IMR-90 (cell line): Measurements from ENCODE around the gene HVCN1. TPM values are rescaled to one million over a fixed set of nuclear protein-coding genes. Genes with fewer than 3 reads are reported as not detected.

Experiments
- ATAC-seq: fragments of 200-7000 bp; cut with Tn5 transposase; 2 replicates; pipeline ENCODE4 v1.9.1; 2020; ENCODE audit warnings: low read depth, mild to moderate bottlenecking, moderate library complexity
- BruUV-seq: library from RNA; stranded (reverse); fragments of 400-500 nt; replicated peaks from 2 replicates; lab custom pipeline; 2021; lab: Mats Ljungman, UMichigan
- CTCF ChIA-PET: fragments of 300-600 bp; formaldehyde crosslinking; extraction: SDS; loops from one replicate; lab custom pipeline; 2021; ENCODE audit warnings: antibody characterized with exemption; lab: Yijun Ruan, JAX
- POLR2A ChIA-PET: fragments of 300-600 bp; sonication (Branson Sonifier 250); formaldehyde crosslinking; loops from one replicate; lab custom pipeline; 2022; ENCODE audit warnings: antibody characterized with exemption; ENCODE audit not compliant: unreplicated experiment; lab: Charles Lee
- DNase-seq: peaks from one replicate; pipeline ENCODE4 v3.0.0; 2013
- H2AFZ ChIP-seq: replicated peaks from 2 replicates; pipeline ENCODE3; 2013; ENCODE audit warnings: low read length, mild to moderate bottlenecking; ENCODE audit not compliant: poor library complexity
- H2AK5ac ChIP-seq: 2 replicates; pipeline ENCODE4 v1.6.1; 2013; ENCODE audit warnings: low read depth, low read length, inconsistent platforms
- H2AK9ac ChIP-seq: replicated peaks from 2 replicates; pipeline ENCODE3; 2013; ENCODE audit warnings: mild to moderate bottlenecking, low read depth, low read length, moderate library complexity; ENCODE audit not compliant: poor library complexity
- H2BK120ac ChIP-seq: 2 replicates; pipeline ENCODE4 v1.6.1; 2013; ENCODE audit warnings: low read depth, low read length, inconsistent platforms
- H2BK15ac ChIP-seq: 3 replicates; pipeline ENCODE4 v1.6.1; 2013; ENCODE audit warnings: low read depth, low read length, inconsistent platforms
- H2BK20ac ChIP-seq: 2 replicates; pipeline ENCODE4 v1.6.1; 2013; ENCODE audit warnings: low read depth, mild to moderate bottlenecking, inconsistent platforms, low read length, moderate library complexity
- H2BK5ac ChIP-seq: 2 replicates; pipeline ENCODE4 v1.6.1; 2013; ENCODE audit warnings: mild to moderate bottlenecking, low read depth, low read length, inconsistent platforms; ENCODE audit not compliant: poor library complexity, severe bottlenecking
- H3K14ac ChIP-seq: replicated peaks from 2 replicates; pipeline ENCODE4 v1.6.1; 2013; ENCODE audit warnings: low read depth, low read length, inconsistent platforms
- H3K18ac ChIP-seq: 2 replicates; pipeline ENCODE4 v1.6.1; 2013; ENCODE audit warnings: low read depth, low read length, control low read depth
- H3K23ac ChIP-seq: 2 replicates; pipeline ENCODE4 v1.6.1; 2013; ENCODE audit warnings: low read depth, low read length, inconsistent platforms
- H3K27ac ChIP-seq: 2 replicates; pipeline ENCODE4 v1.5.1; 2013; ENCODE audit warnings: mild to moderate bottlenecking, control low read depth, low read length; ENCODE audit not compliant: insufficient read depth
- H3K27me3 ChIP-seq: 2 replicates; pipeline ENCODE4 v1.6.1; 2013; ENCODE audit warnings: low read length; ENCODE audit not compliant: control insufficient read depth, insufficient read depth
- H3K36me3 ChIP-seq: 2 replicates; pipeline ENCODE4 v1.6.1; 2013; ENCODE audit warnings: low read length, mixed read lengths; ENCODE audit not compliant: control insufficient read depth, insufficient read depth
- H3K4ac ChIP-seq: 2 replicates; pipeline ENCODE4 v1.6.1; 2013; ENCODE audit warnings: low read depth, low read length, inconsistent platforms
- H3K4me1 ChIP-seq: 2 replicates; pipeline ENCODE4 v1.6.1; 2013; ENCODE audit warnings: low read length, mixed read lengths; ENCODE audit not compliant: control insufficient read depth, insufficient read depth
- H3K4me2 ChIP-seq: 2 replicates; pipeline ENCODE4 v1.6.1; 2013; ENCODE audit warnings: low read depth, mild to moderate bottlenecking, control low read depth, low read length, moderate library complexity
- H3K4me3 ChIP-seq: 2 replicates; pipeline ENCODE4 v1.5.1; 2013; ENCODE audit warnings: low read depth, mild to moderate bottlenecking, control low read depth, low read length, moderate library complexity; ENCODE audit not compliant: insufficient read depth
- H3K56ac ChIP-seq: 2 replicates; pipeline ENCODE4 v1.6.1; 2013; ENCODE audit warnings: low read length, inconsistent platforms; ENCODE audit not compliant: insufficient read depth; ENCODE audit errors: extremely low read depth
- H3K79me1 ChIP-seq, 2 experiments: 2 replicates each; pipeline ENCODE4 v1.6.1; 2013; ENCODE audit warnings: low read length in 2 of 2, inconsistent platforms in 1 of 2, low read depth in 1 of 2
- H3K9ac ChIP-seq: 2 replicates; pipeline ENCODE4 v1.6.1; 2013; ENCODE audit warnings: low read depth, low read length, control low read depth
- H3K9me1 ChIP-seq: 2 replicates; pipeline ENCODE4 v1.6.1; 2013; ENCODE audit warnings: low read length, inconsistent platforms; ENCODE audit not compliant: insufficient read depth
- H3K9me3 ChIP-seq: 2 replicates; pipeline ENCODE4 v1.6.1; 2013; ENCODE audit warnings: low read length; ENCODE audit not compliant: control insufficient read depth, insufficient read depth
- H4K20me1 ChIP-seq: 2 replicates; pipeline ENCODE4 v1.6.1; 2013; ENCODE audit warnings: low read length, inconsistent platforms; ENCODE audit not compliant: insufficient read depth
- H4K5ac ChIP-seq: 2 replicates; pipeline ENCODE4 v1.6.1; 2013; ENCODE audit warnings: mild to moderate bottlenecking, low read depth, low read length, control low read depth
- H4K8ac ChIP-seq, 2 experiments: 2 replicates each; pipeline ENCODE4 v1.6.1; 2013; ENCODE audit warnings: low read depth in 2 of 2, low read length in 2 of 2, control low read depth in 1 of 2, inconsistent platforms in 1 of 2
- H4K91ac ChIP-seq: 2 replicates; pipeline ENCODE4 v1.6.1; 2013; ENCODE audit warnings: low read depth, low read length, inconsistent platforms; ENCODE audit not compliant: insufficient read depth
- MAFK ChIP-seq: IDR thresholded peaks from 2 replicates; pipeline ENCODE4 v1.6.1; 2012; ENCODE audit warnings: low read depth, low read length, improper control_type of control experiment
- MXI1 ChIP-seq: IDR thresholded peaks from 2 replicates; pipeline ENCODE4 v1.6.1; 2012; ENCODE audit warnings: low read depth, mild to moderate bottlenecking, low read length, moderate library complexity, borderline replicate concordance
- RAD21 ChIP-seq: IDR thresholded peaks from 2 replicates; pipeline ENCODE4 v1.6.1; 2012; ENCODE audit warnings: low read length, improper control_type of control experiment
- SMC3 ChIP-seq: fragments of 150-350 bp; IDR thresholded peaks from 2 replicates; pipeline ENCODE4 v1.6.1; 2016; ENCODE audit warnings: low read depth, mild to moderate bottlenecking, antibody characterized with exemption, low read length, moderate library complexity
- WGBS, 2 experiments: methylation state at CpG; one replicate each; pipeline versions ENCODE4 v1.1.5 to v1.1.7; 2013; ENCODE audit warnings: missing lambda C conversion rate in 2 of 2; ENCODE audit not compliant: insufficient read length in 1 of 2; ENCODE audit errors: extremely low coverage in 2 of 2; 5-methylcytosine and 5-hydroxymethylcytosine counted together
- dilution Hi-C: fragments of 300-500 bp; cut with HindIII; formaldehyde crosslinking; loops from one replicate; pipeline ENCODE4 v1.14.3; 2018; ENCODE audit warnings: low sequenced_read_pairs; ENCODE audit not compliant: unreplicated experiment
- in situ Hi-C: fragments of 300-500 bp; cut with MboI; formaldehyde crosslinking; loops from 3 replicates; pipeline ENCODE4 v1.14.3; 2019; ENCODE audit warnings: low sequenced_read_pairs, inconsistent platforms, mixed read lengths
- intact Hi-C: fragments of 100-400 bp; cut with micrococcal nuclease; formaldehyde crosslinking; loops from 2 replicates; pipeline ENCODE4 v1.10.0; 2022
- polyA plus RNA-seq, 3 experiments: library from polyadenylated mRNA; depleted of rRNA; stranded (reverse); fragments of >200 nt; gene quantifications; 2 replicates each; pipeline ENCODE4 v1.2.3, GENCODE V29; 2012; ENCODE audit warnings: low replicate concordance in 1 of 3
- total RNA-seq: library from RNA; depleted of rRNA; stranded (reverse); fragments of >200 nt; gene quantifications from 2 replicates; pipeline ENCODE4 v1.2.3, GENCODE V29; 2012
- TF ChIP-seq, protein P1 (sequence below): fragments of 150-350 bp; IDR thresholded peaks from 2 replicates; pipeline ENCODE4 v1.6.1; 2016; ENCODE audit warnings: low read depth, mild to moderate bottlenecking, low read length, moderate library complexity, borderline replicate concordance

HVCN1 gene
- total and polyA plus RNA-seq, 2 of the 4 experiments (the other 2 are of a cell fraction) = 1.9 to 2.0 TPM

- intact Hi-C loops = no loop called here
- no peak overlapping the region for H3K18ac ChIP-seq
Observed at GRCh38 chr12:110704750-110705149, 15.8 kb upstream of the HVCN1 start.

More at GRCh38 chr12:110704750-110705149, 15.8 kb upstream of the HVCN1 start:
- H3K4me1 ChIP-seq = no peaks in the 10 kb centered on the region; the same call in 1 of the 2 replicates
- ATAC-seq (no peak), DNase-seq (no peak)
- dilution Hi-C loops (no loop called here), in situ Hi-C loops (no loop called here)
- no peak overlapping the region for H4K91ac ChIP-seq
- no peak overlapping the region for H2AK5ac ChIP-seq
- H2BK120ac ChIP-seq = no peak overlapping the region
- no peak overlapping the region for H2BK5ac ChIP-seq
- H4K20me1 ChIP-seq = no peaks in the 10 kb centered on the region
- no peak overlapping the region for H3K4ac ChIP-seq
- no peak overlapping the region for H2BK15ac ChIP-seq
- no peak overlapping the region for H3K56ac ChIP-seq
- no peaks in the 10 kb centered on the region for H3K27me3 ChIP-seq
- no peaks in the 10 kb centered on the region for H3K79me1 ChIP-seq
- no TSS peak for BruUV-seq
- no peak overlapping the region for H3K27ac ChIP-seq
- no peaks in the 10 kb centered on the region for H3K36me3 ChIP-seq
- H3K9me3 ChIP-seq = no peaks in the 10 kb centered on the region
- no peak overlapping the region for H3K9ac ChIP-seq
- no peak overlapping the region for H3K4me2 ChIP-seq
- H4K5ac ChIP-seq = no peak overlapping the region
- no peak overlapping the region for H3K23ac ChIP-seq
- no peaks in the 10 kb centered on the region for H3K9me1 ChIP-seq
- no peak overlapping the region for H4K8ac ChIP-seq
- no peak overlapping the region for H2AFZ ChIP-seq
- no peak overlapping the region for H3K4me3 ChIP-seq
- no peak overlapping the region for H2AK9ac ChIP-seq
- H3K14ac ChIP-seq = no peak overlapping the region
- TF ChIP-seq, protein P1, sequence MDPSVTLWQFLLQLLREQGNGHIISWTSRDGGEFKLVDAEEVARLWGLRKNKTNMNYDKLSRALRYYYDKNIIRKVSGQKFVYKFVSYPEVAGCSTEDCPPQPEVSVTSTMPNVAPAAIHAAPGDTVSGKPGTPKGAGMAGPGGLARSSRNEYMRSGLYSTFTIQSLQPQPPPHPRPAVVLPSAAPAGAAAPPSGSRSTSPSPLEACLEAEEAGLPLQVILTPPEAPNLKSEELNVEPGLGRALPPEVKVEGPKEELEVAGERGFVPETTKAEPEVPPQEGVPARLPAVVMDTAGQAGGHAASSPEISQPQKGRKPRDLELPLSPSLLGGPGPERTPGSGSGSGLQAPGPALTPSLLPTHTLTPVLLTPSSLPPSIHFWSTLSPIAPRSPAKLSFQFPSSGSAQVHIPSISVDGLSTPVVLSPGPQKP = no peak
- TF ChIP-seq SMC3 (no peak), RAD21 (no peak), MXI1 (no peak), MAFK (no peak)
- no CpG with 5 or more reads among the region's 5 CpGs for WGBS, 2 experiments
- ChIA-PET POLR2A (no interaction called here), CTCF (no interaction called here)
- H2BK20ac ChIP-seq = no peak overlapping the region
